Muscle of back (tissue), 11 donors: ENCODE data around the gene CD1C. TPM values are rescaled to one million over a fixed set of nuclear protein-coding genes. Genes with fewer than 3 reads are reported as not detected.
"Not testable (repeated sequence)": the region's sequence is repeated elsewhere in the genome, so short reads cannot be mapped to it uniquely, and the experiment has no call there.

Source experiments
- DNase-seq, 3 donors: peaks; one replicate each; pipeline versions ENCODE4 v3.0.0 to v3.0.0-alpha.2; 2013
- polyA plus RNA-seq, 10 donors: library from polyadenylated mRNA; unstranded; fragments of 120-200 nt; gene quantifications; one replicate each; pipeline ENCODE4 v1.2.1, GENCODE V29; 2013; ENCODE audit not compliant: insufficient read length in 10 of 10

CD1C gene
- polyA plus RNA-seq, 10 donors, result 0.47 to 1.6 (median 1.2) TPM

- no peak for DNase-seq
These were observed 38.7 kb downstream of the CD1C start for GRCh38 chr1:158328426-158328825.

DNA sequence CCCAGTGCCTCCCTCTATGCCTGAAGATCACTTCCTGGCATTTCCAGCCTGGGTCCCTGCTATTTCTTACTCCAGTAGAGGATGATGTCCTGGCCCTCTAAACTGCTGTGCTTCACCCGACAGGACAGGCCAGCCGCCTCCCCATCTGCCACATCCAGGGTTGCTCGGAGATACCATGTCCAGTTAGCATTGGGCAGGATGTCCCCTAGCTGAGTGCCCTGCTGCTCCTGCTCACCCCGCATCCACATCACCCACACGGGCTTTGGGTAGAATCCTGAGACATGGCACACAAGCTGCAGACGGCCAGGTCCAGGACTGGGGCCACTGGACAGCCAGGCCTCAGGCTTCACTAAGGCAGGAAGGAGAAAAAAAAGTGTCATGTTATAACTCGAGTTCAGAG, 39.6 kb downstream of the CD1C start:
- DNase-seq, result no peak

DNA sequence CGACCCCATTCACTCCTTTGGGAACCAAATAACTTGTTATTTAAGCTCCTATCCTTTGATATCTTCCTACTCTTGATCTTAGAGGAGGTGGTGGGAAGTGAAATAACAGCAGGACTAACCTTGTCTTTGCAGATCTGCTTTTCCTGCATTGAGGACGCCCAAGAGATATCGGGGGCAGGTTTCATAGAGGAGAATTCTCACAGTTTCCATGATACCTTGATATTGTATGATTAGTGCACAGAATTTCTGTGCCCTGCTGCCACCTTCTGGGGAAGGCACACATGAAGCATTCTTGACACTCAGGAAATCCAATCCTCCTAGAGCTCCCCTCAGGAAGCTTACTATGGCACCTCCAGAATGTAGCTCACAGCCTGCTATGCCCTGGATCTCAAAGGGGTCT, 40.0 kb downstream of the CD1C start:
- no peak for DNase-seq

- DNase-seq, result no peak
These were observed 40.8 kb downstream of the CD1C start for GRCh38 chr1:158330391-158331105.

GRCh38 chr1:158331106-158331425, 41.3 kb downstream of the CD1C start:
- no peak for DNase-seq

DNA sequence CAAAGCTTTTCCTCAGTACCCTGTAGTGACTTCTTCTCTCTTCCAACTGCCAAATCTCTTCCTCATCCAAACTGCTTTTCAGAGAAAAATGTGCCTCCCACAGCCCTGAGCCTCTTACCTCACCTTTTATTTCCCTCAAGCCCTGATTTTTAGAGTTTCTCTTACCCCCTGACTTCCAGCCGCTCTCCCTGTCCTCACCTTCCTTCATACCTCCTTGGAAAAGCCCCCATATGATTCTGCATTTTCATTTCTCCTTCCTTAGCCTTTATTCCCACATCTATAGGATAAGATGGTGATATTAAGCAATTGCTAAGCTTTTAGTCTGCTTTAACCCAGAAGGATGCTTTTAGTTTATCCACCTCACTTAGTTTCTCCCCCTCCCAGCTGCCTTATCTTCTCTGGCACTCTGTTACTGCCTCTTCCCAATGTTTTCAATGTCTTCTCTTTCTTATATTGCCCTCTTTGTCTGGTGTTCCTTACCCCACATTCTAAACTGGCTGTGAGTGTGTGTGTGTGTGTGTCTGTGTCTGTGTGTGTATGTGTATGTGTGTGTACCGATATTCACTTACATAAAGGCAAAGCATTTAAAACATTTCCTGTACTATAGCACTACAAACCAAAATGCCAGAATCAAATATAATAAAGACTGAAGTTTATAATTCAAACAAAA, 41.9 kb downstream of the CD1C start, which contains the start of gene CD1B:
TSS of gene CD1B (minus strand) at position 51 of the 670 bp plus-strand sequence. CDS start 108 bp downstream, outside the sequence.
- DNase-seq, result no peak

DNA sequence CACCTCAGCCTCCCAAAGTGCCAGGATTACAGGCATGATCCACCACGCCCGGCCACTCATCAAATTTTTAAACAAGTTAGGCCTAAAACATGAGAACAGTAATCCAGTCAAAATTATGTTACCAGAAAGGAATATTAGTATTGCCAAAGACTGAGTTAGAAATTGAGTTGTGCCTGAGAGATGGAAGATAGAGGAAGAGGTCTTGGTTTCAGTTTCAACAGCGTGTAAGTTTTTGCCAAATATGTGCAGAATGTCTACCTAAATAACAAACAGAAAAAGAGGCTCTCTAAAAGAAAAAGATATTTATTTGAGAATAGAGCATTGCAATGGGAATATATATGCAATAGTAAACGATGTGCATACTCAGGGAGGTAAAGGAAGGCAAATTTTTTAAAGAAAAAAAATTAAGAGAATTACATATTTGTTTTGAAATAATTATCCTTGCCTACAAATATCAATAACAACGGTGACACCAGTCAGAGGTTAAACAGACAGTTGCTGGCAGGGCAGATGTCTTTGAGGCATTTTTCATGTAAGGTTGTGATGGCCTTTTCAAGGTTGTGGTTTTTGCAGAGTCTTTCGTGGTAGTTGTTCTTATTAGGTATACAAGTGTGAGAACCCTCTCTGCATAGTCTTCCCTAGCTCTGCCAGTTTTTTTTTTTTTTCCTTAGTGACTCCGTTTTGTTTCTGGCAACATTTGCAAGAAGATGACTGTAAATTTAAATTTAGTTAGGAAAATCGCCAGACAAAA, 43.9 kb downstream of the CD1C start:
- no peak for DNase-seq

DNA sequence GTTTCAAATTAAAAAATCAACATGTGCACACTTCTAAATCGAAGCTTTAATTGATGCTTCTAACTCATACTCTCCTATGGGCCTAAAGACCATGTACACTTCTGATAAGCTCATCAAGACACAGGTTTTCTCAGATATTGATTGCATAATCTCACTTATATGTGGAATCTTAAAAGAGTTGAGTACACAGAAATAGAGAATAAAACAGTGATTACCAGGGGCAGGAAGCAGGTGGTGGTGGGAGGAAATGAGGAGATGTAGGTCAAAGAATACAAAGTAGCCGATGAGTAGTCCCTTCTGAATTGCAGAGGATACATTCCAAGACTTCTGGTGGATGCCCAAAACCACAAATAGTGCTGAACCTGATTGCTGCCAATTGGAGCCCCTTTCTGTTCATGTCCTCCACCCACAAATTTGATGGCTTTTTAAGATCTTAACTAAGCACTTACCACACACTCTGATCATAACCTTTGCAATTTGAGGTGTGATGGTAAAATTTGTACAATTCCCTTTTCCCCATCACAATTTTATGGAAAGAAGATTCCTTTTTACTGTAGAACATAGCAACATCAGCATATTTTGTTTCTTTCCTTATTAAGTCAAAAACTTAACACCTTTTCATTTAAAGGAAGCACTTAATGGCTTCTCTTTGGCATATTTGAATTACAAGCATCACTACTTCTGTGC, 44.9 kb downstream of the CD1C start:
- DNase-seq, result no peak

DNA sequence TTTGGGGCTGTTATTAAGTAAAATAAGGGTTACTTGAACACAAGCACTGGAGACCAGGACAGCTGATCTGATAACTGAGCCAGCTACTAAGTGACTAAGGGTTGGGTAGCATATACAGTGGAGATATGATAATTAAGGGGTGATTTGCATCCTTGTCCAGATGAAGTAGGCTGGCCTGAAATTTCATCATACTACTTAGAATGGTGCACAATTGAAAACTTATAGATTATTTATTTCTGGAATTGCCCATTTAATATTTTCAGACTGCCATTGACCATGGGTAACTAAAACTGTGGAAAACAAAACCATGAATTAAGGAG, 45.5 kb downstream of the CD1C start:
- no peak for DNase-seq

DNA sequence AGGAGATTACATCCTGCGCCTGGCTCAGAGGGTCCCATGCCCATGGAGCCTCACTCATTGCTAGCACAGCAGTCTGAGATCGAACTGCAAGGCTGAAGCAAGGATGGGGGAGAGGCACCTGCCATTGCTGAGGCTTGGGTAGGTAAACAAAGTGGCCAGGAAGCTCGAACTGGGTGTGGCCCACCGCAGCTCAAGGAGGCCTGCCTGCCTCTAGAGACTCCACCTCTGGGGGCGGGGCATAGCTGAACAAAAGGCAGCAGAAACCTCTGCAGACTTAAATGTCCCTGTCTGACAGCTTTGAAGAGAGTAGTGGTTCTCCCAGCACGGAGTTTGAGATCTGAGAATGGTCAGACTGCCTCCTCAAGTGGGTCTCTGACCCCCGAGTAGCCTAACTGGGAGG, 46.7 kb downstream of the CD1C start:
- DNase-seq, result not testable (repeated sequence)

Other genes starting within 250 kb of the CD1C start
- gene CD1D, start 109.0 kb upstream of the CD1C start, polyA plus RNA-seq, result 1 to 10 TPM in 9 of 10 donors, under 1 TPM in 1; 0.75 to 2.0 (median 1.6) TPM
- gene CD1A, start 35.5 kb upstream of the CD1C start, polyA plus RNA-seq, result under 1 TPM in 2 of 10 donors, not detected in 8; 0.08 to 0.16 TPM
- gene CD1B, start 41.6 kb downstream of the CD1C start, polyA plus RNA-seq, result under 1 TPM in 1 of 10 donors, not detected in 9; 0.12 TPM
- under 1 TPM in 5 of 10 donors, not detected in 5; 0.23 to 0.63 (median 0.33) TPM for gene CD1E, start 64.0 kb downstream of the CD1C start, polyA plus RNA-seq
- not detected for gene OR10T2, start 109.5 kb downstream of the CD1C start, polyA plus RNA-seq
- gene OR10K2, start 136.3 kb downstream of the CD1C start, polyA plus RNA-seq, result not detected
- gene OR10K1, start 171.9 kb downstream of the CD1C start, polyA plus RNA-seq, result not detected
- not detected for gene OR10R2, start 182.3 kb downstream of the CD1C start, polyA plus RNA-seq